ENCODE measurements around the gene GPATCH3. TPM values are rescaled to one million over a fixed set of nuclear protein-coding genes. Genes with fewer than 3 reads are reported as not detected.

The GPATCH3 gene
- total and polyA plus RNA-seq, 2 experiments from 2014 or later = 9.5 to 18.4 TPM

DNA sequence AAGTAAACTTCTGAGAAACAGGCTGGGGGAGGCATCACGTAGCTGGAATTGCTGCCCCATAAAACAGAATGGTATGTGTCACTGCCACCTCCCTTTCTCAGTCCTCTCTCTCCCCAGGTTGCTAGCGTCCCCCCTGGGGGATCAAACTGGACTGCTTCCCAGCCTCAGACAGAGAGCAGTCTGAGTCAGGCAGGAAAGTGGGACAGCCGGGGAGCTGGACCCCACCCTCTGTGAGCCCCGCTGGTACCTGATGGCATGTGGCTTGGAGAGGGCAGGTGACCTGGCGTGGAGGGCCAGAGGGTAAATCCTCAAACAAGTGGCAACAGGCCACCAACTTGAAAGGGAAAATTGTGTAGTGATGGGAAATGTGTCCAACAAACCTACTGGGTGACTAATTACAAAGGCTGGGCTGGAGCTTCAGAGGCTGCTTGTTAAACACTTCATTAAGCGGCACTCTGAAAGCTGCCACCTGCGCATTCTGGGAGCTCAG lies 38.3 kb downstream of the GPATCH3 start:
- H3K4me3 ChIP-seq = no peak overlapping the region
- H2AFZ ChIP-seq = no peak overlapping the region
- no peaks in the 10 kb centered on the region for H3K9me3 ChIP-seq (ENCODE audit: low read depth)
- H3K27me3 ChIP-seq = no peaks in the 10 kb centered on the region
- 89% methylated on average over 7 of the region's 7 CpGs for WGBS (ENCODE audit: low lambda C conversion rate, missing lambda C conversion rate)
- H4K20me1 ChIP-seq (ENCODE audit: insufficient read depth, poor library complexity, severe bottlenecking) = no peaks in the 10 kb centered on the region
- DNase-seq (ENCODE audit: low spot score) = no peak
- peaks cover 13% of the 10 kb centered on the region for H3K4me1 ChIP-seq (ENCODE audit: insufficient read depth)
- no peaks in the 10 kb centered on the region for H3K36me3 ChIP-seq (replicated peaks; ENCODE audit: insufficient read depth, low read depth)
- H3K4me2 ChIP-seq = no peak overlapping the region
- H3K9me2 ChIP-seq (replicated peaks; ENCODE audit: insufficient read depth) = no peaks in the 10 kb centered on the region
- H3K27ac ChIP-seq = peak overlapping the region; percentile 37
- TF ChIP-seq EZH2phosphoT487 (IDR thresholded peaks at IDR 0.05; ENCODE audit: low read depth, severe bottlenecking, unreplicated experiment) = no peak
- TF ChIP-seq EZH2 (IDR thresholded peaks at IDR 0.05; ENCODE audit: borderline replicate concordance) = no peak
- TF ChIP-seq, protein P1, sequence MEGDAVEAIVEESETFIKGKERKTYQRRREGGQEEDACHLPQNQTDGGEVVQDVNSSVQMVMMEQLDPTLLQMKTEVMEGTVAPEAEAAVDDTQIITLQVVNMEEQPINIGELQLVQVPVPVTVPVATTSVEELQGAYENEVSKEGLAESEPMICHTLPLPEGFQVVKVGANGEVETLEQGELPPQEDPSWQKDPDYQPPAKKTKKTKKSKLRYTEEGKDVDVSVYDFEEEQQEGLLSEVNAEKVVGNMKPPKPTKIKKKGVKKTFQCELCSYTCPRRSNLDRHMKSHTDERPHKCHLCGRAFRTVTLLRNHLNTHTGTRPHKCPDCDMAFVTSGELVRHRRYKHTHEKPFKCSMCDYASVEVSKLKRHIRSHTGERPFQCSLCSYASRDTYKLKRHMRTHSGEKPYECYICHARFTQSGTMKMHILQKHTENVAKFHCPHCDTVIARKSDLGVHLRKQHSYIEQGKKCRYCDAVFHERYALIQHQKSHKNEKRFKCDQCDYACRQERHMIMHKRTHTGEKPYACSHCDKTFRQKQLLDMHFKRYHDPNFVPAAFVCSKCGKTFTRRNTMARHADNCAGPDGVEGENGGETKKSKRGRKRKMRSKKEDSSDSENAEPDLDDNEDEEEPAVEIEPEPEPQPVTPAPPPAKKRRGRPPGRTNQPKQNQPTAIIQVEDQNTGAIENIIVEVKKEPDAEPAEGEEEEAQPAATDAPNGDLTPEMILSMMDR (IDR thresholded peaks at IDR 0.05; ENCODE audit: poor library complexity) = no peak
- no peaks in the 10 kb centered on the region for H3K79me2 ChIP-seq

DNA sequence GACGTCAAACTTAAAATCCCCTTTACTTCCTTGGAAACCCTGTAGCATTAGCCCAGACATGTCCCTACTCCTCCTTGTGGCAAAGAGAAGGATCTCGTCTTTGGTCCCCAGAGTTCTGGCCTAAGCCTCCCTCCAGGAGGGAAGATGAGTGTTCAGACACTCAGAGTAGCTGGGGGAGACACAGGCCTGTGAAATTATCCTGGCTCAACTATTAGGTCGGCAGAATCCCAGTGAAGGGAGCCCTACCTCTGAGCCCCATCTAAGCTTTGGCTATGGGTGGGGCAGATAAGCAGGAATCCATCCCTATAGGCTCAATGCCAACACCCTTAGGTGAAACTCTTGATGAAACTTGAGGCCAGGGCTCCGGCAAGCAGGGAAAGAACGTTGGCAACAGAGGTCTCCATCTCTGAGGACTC lies 39.0 kb downstream of the GPATCH3 start:
- H4K20me1 ChIP-seq (ENCODE audit: insufficient read depth, poor library complexity, severe bottlenecking) = no peaks in the 10 kb centered on the region
- no peaks in the 10 kb centered on the region for H3K79me2 ChIP-seq
- no peaks in the 10 kb centered on the region for H3K9me2 ChIP-seq (replicated peaks; ENCODE audit: insufficient read depth)
- no peak for TF ChIP-seq EZH2 (IDR thresholded peaks at IDR 0.05; ENCODE audit: borderline replicate concordance)
- TF ChIP-seq, protein P1 (IDR thresholded peaks at IDR 0.05; ENCODE audit: poor library complexity) = no peak
- no peak for TF ChIP-seq EZH2phosphoT487 (IDR thresholded peaks at IDR 0.05; ENCODE audit: low read depth, severe bottlenecking, unreplicated experiment)
- no peak overlapping the region for H2AFZ ChIP-seq
- no peak overlapping the region for H3K27ac ChIP-seq
- H3K27me3 ChIP-seq = no peaks in the 10 kb centered on the region
- H3K4me1 ChIP-seq (ENCODE audit: insufficient read depth) = peaks cover 13% of the 10 kb centered on the region
- no peak overlapping the region for H3K4me2 ChIP-seq
- no peak overlapping the region for H3K4me3 ChIP-seq
- H3K36me3 ChIP-seq (replicated peaks; ENCODE audit: insufficient read depth, low read depth) = no peaks in the 10 kb centered on the region
- no peaks in the 10 kb centered on the region for H3K9me3 ChIP-seq (ENCODE audit: low read depth)
- DNase-seq (ENCODE audit: low spot score) = no peak
- WGBS (ENCODE audit: low lambda C conversion rate, missing lambda C conversion rate) = 76% methylated on average over 5 of the region's 5 CpGs

DNA sequence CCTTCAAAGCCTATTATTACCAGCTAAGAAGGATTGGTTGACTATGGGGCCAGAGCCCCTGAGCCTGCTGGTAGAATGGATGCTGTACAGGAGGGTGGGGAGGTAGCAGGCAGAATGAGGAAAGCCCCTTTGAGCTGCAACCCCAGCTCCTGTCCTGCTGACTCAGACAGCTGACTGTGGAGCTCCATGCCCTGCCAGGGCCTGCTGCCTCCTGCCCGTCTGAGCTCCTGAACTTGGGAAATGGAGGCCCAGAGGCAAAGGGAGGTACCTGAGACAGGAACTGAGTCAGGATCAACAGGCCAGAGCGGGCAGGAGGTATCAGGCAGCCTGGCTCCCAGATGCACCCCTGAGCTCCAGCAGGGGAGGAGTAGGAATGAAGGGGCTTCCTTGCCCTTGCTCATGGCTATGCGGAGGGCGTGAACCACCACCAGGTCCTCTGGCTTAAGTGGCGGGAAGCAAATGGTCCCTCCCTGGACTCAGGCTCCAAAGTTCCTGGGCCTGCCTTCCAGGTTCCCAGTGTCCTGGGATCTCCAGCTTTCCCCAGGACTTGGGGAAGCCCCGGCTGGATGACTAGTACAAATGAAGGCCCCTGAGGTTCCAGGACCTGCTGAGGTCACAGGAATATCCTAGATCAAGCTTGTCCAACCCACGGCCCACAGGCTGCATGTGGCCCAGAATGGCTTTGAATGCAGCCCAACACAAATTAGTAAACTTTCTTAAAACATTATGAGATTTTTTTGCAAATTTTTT lies 41.2 kb downstream of the GPATCH3 start:
- TF ChIP-seq EZH2phosphoT487 (IDR thresholded peaks at IDR 0.05; ENCODE audit: low read depth, severe bottlenecking, unreplicated experiment) (no peak), EZH2 (IDR thresholded peaks at IDR 0.05; ENCODE audit: borderline replicate concordance) (no peak)
- TF ChIP-seq, protein P1 (IDR thresholded peaks at IDR 0.05; ENCODE audit: poor library complexity) = no peak
- Histone ChIP-seq H3K4me2 (no peak overlapping the region), H3K79me2 (no peaks in the 10 kb centered on the region), H3K9me2 (replicated peaks; ENCODE audit: insufficient read depth) (no peaks in the 10 kb centered on the region), H3K36me3 (replicated peaks; ENCODE audit: insufficient read depth, low read depth) (no peaks in the 10 kb centered on the region), H3K27me3 (no peaks in the 10 kb centered on the region), H4K20me1 (ENCODE audit: insufficient read depth, poor library complexity, severe bottlenecking) (no peaks in the 10 kb centered on the region), H3K27ac (no peak overlapping the region), H3K4me3 (no peak overlapping the region), H3K9me3 (ENCODE audit: low read depth) (no peaks in the 10 kb centered on the region), H2AFZ (no peak overlapping the region), H3K4me1 (ENCODE audit: insufficient read depth) (peaks cover 9% of the 10 kb centered on the region)
- whole genome bisulfite sequencing (ENCODE audit: low lambda C conversion rate, missing lambda C conversion rate) = 89% methylated on average over 7 of the region's 7 CpGs
- DNase-seq (ENCODE audit: low spot score) = no peak
